GM13977 (cell line): ENCODE results near the gene CEP104.
A peak's percentile ranks its signal among the peaks of the same experiment; 100 is the strongest.

Source experiments
- DNase-seq: peaks from one replicate; pipeline ENCODE4 v3.0.0; 2012; ENCODE audit warnings: low spot score
- in situ Hi-C: fragments of 300-500 bp; cut with MboI; formaldehyde crosslinking; loops from one replicate; pipeline ENCODE4 v1.12.0; 2022; ENCODE audit warnings: low sequenced_read_pairs, low pct_unique_long_range_greater_than_20kb, mixed read lengths, inconsistent platforms; ENCODE audit not compliant: unreplicated experiment
- TF ChIP-seq, protein P1 (sequence below): IDR thresholded peaks from 2 replicates; pipeline ENCODE4 v1.5.1; 2012; ENCODE audit warnings: mild to moderate bottlenecking, control low read depth; ENCODE audit not compliant: insufficient read depth; ENCODE audit errors: extremely low read depth, missing control alignments

Gene CEP104

DNA sequence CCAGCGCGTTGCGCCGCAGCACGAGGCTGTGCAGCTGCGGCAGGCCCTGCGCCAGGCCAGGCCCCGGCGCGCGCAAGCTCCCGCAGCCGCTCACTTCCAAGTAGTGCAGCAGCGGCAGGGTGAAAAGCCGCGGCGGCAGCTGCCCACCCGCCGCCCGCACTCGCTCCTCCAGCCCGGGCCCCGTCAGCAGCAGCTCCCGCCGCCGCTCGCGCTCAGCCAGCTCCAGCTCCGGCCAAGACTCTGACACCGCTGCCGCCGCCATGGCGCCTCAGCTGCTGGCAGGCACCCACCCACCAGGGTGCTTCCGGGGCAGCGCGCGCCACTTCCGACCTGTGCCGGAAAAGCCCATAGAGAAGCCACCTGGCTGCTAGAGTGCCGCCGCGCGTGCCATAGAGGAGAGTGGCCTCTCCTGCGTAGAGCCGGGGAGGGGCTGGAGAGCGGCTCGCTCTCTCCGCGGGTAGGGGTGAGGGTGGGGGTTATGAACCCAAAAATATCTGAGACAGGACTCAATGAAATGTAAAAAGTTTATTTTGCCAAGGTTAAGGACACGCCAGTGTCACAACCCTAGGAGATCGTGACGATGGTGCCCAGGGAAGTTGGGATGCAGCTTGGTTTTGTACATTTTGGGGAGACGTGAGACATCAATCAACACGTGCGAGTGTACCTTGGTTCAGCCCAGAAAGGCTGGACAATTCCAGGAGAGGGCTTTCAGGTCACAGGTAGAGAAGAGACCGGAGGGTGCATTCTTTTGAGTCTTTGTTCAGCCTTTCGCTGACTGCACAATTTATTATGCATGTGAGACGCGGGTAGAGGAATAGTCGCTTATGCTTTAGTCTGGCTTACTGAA, 60.6 kb downstream of the CEP104 start, which contains the start of gene LRRC47:
Gene LRRC47 (minus strand): TSS at position 284 of the 847 bp plus-strand sequence. CDS start 22 bp downstream, at position 262.
- in situ Hi-C loops, result no loop called here
- TF ChIP-seq, protein P1, sequence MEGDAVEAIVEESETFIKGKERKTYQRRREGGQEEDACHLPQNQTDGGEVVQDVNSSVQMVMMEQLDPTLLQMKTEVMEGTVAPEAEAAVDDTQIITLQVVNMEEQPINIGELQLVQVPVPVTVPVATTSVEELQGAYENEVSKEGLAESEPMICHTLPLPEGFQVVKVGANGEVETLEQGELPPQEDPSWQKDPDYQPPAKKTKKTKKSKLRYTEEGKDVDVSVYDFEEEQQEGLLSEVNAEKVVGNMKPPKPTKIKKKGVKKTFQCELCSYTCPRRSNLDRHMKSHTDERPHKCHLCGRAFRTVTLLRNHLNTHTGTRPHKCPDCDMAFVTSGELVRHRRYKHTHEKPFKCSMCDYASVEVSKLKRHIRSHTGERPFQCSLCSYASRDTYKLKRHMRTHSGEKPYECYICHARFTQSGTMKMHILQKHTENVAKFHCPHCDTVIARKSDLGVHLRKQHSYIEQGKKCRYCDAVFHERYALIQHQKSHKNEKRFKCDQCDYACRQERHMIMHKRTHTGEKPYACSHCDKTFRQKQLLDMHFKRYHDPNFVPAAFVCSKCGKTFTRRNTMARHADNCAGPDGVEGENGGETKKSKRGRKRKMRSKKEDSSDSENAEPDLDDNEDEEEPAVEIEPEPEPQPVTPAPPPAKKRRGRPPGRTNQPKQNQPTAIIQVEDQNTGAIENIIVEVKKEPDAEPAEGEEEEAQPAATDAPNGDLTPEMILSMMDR, result no peak
- DNase-seq, result peak; percentile 99

DNA sequence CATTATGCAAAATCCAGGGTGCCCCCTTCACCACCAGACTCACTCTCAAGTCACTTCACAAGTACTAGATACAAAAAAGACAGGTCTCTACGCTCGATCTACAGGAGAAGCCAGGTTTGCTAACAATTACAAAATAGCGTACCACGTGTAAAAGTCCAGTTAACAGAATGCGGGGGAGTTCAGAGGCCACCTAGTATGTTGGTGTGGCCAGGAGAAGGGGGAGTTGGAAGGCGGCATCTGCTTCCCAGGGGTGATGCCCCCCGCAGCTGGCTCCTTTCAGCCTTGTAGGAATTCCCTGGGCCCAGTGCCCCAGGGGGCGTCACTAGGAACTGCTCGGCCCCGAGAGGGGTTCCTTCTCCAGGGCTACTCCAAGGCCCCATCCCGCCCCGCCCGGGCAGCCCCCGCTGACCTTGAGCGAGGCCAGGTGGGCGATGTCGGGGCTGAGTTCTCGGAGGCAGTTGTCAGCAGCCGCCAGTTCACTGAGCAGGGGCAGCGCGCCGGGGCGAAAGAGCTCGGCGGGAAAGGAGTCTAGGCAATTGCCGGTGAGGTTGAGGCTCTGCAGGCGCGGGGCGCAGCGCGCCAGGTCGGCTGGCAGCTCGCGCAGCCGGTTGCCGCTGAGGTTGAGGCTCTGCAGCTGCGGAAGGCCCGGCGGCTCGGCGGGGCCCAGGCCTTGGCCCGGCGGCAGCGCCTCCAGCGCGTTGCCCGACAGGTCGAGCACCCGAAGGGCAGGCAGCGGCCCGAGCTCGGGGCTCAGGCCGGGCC, 61.4 kb downstream of the CEP104 start:
- in situ Hi-C loops, result no loop called here
- DNase-seq, result no peak
- TF ChIP-seq, protein P1, result no peak

DNA sequence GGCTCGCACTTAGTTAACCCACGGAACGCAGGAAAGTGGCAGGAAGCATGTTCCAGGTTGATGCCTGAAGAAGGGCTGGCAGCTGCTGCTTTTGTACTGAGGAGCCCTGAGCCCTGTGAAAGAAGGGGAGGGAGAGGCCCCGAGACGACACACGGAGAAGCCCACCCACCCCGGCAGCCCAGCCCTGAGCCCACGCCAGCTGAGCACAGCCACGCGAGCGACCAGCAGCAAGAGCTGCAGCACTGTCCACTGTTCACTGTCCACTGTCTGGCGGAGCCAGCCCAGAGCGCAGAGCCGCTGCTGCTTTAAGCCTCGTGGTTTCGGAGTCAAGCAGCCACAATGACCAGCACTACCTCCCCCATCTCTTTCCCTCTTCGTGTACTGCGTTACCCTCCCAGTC, 66.1 kb downstream of the CEP104 start:
- TF ChIP-seq, protein P1, result no peak
- in situ Hi-C loops, result no loop called here
- no peak for DNase-seq

DNA sequence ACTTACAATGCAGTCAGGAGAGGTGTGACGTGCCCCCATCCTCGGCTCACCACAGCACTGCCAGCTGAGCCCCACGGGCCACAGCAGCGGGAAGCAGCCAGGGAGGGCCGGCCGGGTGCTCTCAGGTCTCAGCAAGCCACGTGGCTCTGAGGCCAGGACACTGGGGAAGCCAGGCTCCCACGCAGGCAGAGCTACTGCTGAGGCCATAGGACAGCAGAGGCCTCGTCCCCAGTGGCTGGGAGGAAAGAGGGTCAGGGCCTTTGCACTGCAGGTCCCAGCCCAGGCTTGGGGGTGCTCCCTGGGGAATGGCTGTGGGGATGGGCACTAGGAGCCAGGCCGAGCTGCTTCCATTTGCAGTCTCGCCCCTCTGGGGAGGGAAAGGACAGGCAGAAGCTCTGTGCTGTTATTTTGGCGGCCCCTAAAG, 66.5 kb downstream of the CEP104 start:
- DNase-seq, result no peak
- in situ Hi-C loops, result no loop called here
- TF ChIP-seq, protein P1, result no peak

DNA sequence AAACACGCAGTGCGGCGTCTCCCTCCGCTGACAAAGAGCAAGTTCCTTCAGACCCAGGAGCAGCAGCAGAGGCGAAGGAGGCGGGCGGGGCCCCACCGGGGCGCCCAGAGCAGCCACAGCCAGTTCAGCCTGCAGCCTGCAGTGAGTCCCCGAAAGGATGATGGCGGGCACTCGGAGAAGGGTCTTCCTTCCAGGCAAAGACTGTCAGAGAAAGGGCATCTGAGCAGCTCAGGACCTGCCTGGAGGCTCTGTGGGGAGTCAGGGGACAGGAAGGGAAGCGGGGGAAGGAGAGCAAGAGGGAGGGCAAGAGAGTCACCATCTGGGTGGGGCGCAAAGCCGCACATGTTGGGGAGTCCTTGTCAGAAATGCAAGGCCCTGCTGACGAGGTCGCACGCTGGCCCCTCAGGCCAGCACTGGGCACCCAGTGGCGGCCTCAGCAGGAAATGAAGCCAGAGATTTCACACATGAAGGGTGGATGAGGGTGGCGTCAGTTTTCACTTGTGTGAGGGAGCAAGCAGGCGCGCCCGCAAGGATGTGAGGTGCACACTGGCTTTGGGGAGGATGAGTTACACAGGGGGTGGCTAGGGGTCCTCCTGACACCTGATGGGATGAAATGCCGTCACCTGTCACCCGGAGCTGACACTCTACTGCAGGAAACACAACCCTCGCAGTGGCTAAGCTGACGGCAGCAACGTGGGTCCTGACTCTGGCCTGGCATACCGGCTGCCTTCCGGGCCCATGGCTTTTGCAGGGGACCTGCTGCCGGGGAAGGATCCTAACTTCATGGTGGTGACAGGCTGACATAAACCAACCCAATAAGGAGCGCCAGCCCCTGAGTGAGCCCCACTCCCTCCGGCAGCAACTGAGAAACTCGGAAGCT, 67.3 kb downstream of the CEP104 start:
- DNase-seq, result no peak
- TF ChIP-seq, protein P1, result no peak
- in situ Hi-C loops, result no loop called here
